PC-3 (cell line): ENCODE results near the gene ARMC5. TPM values are rescaled to one million over a fixed set of nuclear protein-coding genes. Genes with fewer than 3 reads are reported as not detected.

Source experiments
- ATAC-seq: fragments of 200-7000 bp; cut with Tn5 transposase; 2 replicates; pipeline ENCODE4 v1.9.1; 2020; ENCODE audit warnings: mild to moderate bottlenecking, moderate library complexity
- BruUV-seq: library from RNA; stranded (reverse); fragments of 400-500 nt; replicated peaks from 2 replicates; lab custom pipeline; 2021; lab: Mats Ljungman, UMichigan
- CTCF ChIA-PET: fragments of 300-600 bp; sonication (Branson Sonifier 250); formaldehyde crosslinking; loops from one replicate; lab custom pipeline; 2022; ENCODE audit warnings: antibody characterized with exemption; lab: Charles Lee
- POLR2A ChIA-PET: fragments of 300-600 bp; sonication (Branson Sonifier 250); formaldehyde crosslinking; loops from one replicate; lab custom pipeline; 2022; ENCODE audit warnings: antibody characterized with exemption; ENCODE audit not compliant: unreplicated experiment; lab: Charles Lee
- DNase-seq: peaks from one replicate; pipeline ENCODE4 v3.0.0-alpha.2; 2015
- H2AFZ ChIP-seq: fragments of 300-600 bp; sonication (generic); 2 replicates; pipeline ENCODE4 v1.6.0; 2016; ENCODE audit warnings: antibody characterized with exemption, low read length
- H3F3A ChIP-seq: fragments of 300-600 bp; sonication (generic); one replicate; pipeline ENCODE4 v1.6.0; 2017; ENCODE audit warnings: antibody characterized with exemption, low read length, control low read depth, mild to moderate bottlenecking; ENCODE audit not compliant: unreplicated experiment
- H3K27ac ChIP-seq: fragments of 300-600 bp; sonication (generic); 2 replicates; pipeline ENCODE4 v1.5.1; 2016; ENCODE audit warnings: mild to moderate bottlenecking, low read length
- H3K27me3 ChIP-seq: fragments of 300-600 bp; sonication (generic); 2 replicates; pipeline ENCODE4 v1.6.1; 2016; ENCODE audit warnings: low read length, mixed read lengths
- H3K36me3 ChIP-seq: fragments of 300-600 bp; sonication (generic); 2 replicates; pipeline ENCODE4 v1.6.1; 2016; ENCODE audit warnings: low read depth, mixed run types, low read length, mixed read lengths
- H3K4me1 ChIP-seq: fragments of 300-600 bp; sonication (generic); 2 replicates; pipeline ENCODE4 v1.5.1; 2016; ENCODE audit warnings: low read length; ENCODE audit not compliant: insufficient read depth
- H3K4me2 ChIP-seq: fragments of 300-600 bp; sonication (generic); 2 replicates; pipeline ENCODE4 v1.6.0; 2016; ENCODE audit warnings: low read length
- H3K4me3 ChIP-seq: fragments of 300-600 bp; sonication (generic); 2 replicates; pipeline ENCODE4 v1.5.1; 2016; ENCODE audit warnings: mild to moderate bottlenecking, low read length, mixed read lengths
- H3K79me2 ChIP-seq: fragments of 300-600 bp; sonication (generic); 2 replicates; pipeline ENCODE4 v1.6.1; 2017; ENCODE audit warnings: low read length, mixed read lengths
- H3K9ac ChIP-seq: fragments of 300-600 bp; sonication (generic); 2 replicates; pipeline ENCODE4 v1.6.0; 2016; ENCODE audit warnings: mild to moderate bottlenecking, low read length
- H3K9me2 ChIP-seq: fragments of 300-600 bp; sonication (generic); replicated peaks from 2 replicates; pipeline ENCODE4 v1.6.1; 2016; ENCODE audit warnings: mixed run types, low read length, mixed read lengths
- H3K9me3 ChIP-seq: fragments of 300-600 bp; sonication (generic); 2 replicates; pipeline ENCODE4 v1.6.1; 2016; ENCODE audit warnings: low read length, mixed read lengths
- H4K20me1 ChIP-seq: fragments of 300-600 bp; sonication (generic); 2 replicates; pipeline ENCODE4 v1.6.1; 2016; ENCODE audit warnings: low read length, mixed read lengths
- EZH2 ChIP-seq: fragments of 300-600 bp; sonication (generic); IDR thresholded peaks from one replicate; pipeline ENCODE4 v1.6.1; 2017; ENCODE audit warnings: antibody characterized with exemption, mild to moderate bottlenecking, low read length; ENCODE audit not compliant: unreplicated experiment
- EZH2phosphoT487 ChIP-seq: fragments of 300-600 bp; sonication (generic); IDR thresholded peaks from 2 replicates; pipeline ENCODE4 v1.6.1; 2018; ENCODE audit warnings: mild to moderate bottlenecking, antibody characterized with exemption, low read length, borderline replicate concordance
- intact Hi-C: fragments of 100-400 bp; cut with micrococcal nuclease; formaldehyde crosslinking; loops from 2 replicates; pipeline ENCODE4 v1.9.0; 2023
- total RNA-seq: library from RNA; depleted of rRNA; stranded (reverse); fragments of >200 nt; gene quantifications from 2 replicates; pipeline ENCODE4 v1.2.3, GENCODE V29; 2014
- TF ChIP-seq, protein P1 (sequence below): fragments of 300-600 bp; sonication (generic); conservative IDR thresholded peaks from 2 replicates; pipeline ENCODE4 v1.5.1; 2017; ENCODE audit warnings: antibody characterized with exemption, low read depth, mild to moderate bottlenecking, low read length

ARMC5 gene
- total RNA-seq, 1 experiment from 2014 or later: 5.8 TPM

DNA sequence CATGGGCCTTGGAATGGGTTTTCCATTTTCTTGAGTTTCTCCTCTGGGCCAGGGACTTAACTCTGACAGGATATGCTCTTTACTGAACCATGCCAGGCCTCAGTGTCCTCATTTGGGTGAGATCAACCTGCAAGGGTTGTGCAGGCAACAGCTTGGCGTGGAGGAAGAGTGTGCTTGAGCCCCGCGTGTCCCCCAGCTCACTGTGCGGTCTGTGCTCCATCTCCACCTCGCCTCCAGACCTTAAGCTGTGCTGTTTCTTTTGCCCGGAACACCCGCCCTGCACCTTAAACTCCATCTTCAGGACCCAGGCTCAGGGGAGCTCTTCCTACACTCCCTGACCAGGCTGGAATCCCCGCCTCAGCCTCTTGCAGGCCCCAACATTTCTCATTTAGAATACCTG lies 39.2 kb downstream of the ARMC5 start:
- ATAC-seq (no peak), DNase-seq (no peak)
- no peak overlapping the region for H3K9ac ChIP-seq
- H3K79me2 ChIP-seq: no peaks in the 10 kb centered on the region
- intact Hi-C loops: no loop called here
- no peak overlapping the region for H3K4me2 ChIP-seq
- no peaks in the 10 kb centered on the region for H3K9me3 ChIP-seq
- no peaks in the 10 kb centered on the region for H4K20me1 ChIP-seq
- H3K4me1 ChIP-seq: no peaks in the 10 kb centered on the region
- no peak overlapping the region for H3K27ac ChIP-seq
- H3K27me3 ChIP-seq: no peaks in the 10 kb centered on the region
- CTCF ChIA-PET: no interaction called here
- TF ChIP-seq EZH2 (no peak), EZH2phosphoT487 (no peak)
- TF ChIP-seq, protein P1, sequence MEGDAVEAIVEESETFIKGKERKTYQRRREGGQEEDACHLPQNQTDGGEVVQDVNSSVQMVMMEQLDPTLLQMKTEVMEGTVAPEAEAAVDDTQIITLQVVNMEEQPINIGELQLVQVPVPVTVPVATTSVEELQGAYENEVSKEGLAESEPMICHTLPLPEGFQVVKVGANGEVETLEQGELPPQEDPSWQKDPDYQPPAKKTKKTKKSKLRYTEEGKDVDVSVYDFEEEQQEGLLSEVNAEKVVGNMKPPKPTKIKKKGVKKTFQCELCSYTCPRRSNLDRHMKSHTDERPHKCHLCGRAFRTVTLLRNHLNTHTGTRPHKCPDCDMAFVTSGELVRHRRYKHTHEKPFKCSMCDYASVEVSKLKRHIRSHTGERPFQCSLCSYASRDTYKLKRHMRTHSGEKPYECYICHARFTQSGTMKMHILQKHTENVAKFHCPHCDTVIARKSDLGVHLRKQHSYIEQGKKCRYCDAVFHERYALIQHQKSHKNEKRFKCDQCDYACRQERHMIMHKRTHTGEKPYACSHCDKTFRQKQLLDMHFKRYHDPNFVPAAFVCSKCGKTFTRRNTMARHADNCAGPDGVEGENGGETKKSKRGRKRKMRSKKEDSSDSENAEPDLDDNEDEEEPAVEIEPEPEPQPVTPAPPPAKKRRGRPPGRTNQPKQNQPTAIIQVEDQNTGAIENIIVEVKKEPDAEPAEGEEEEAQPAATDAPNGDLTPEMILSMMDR: no peak
- BruUV-seq: no TSS peak
- no peak overlapping the region for H3K4me3 ChIP-seq
- no peaks in the 10 kb centered on the region for H3K36me3 ChIP-seq
- POLR2A ChIA-PET: no interaction called here
- no peaks in the 10 kb centered on the region for H3K9me2 ChIP-seq
- no peaks in the 10 kb centered on the region for H3F3A ChIP-seq
- H2AFZ ChIP-seq: no peak overlapping the region

DNA sequence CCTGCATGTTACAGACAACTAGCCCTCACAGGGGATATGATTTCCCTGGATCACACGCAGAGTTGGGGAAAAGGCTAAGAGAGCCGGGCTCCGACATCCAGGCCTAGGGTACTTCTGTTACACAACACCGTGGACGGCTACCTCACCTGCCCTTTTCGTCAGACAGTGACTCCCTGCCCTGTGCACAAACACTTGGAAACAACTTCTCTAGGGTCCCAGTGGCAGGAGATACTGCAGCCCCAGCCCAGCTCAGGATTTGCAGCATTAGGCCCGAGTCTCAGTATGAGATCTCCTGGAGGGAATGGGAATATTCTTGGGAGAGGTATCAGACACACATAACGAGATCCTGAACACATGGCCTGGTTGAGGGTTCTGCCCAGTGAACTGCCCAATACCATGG lies 40.6 kb downstream of the ARMC5 start:
- H2AFZ ChIP-seq: no peak overlapping the region
- no peaks in the 10 kb centered on the region for H3F3A ChIP-seq
- intact Hi-C loops: no loop called here
- no peak overlapping the region for H3K27ac ChIP-seq
- H3K4me2 ChIP-seq: no peak overlapping the region
- no peaks in the 10 kb centered on the region for H3K27me3 ChIP-seq
- H3K9ac ChIP-seq: no peak overlapping the region
- no peak for DNase-seq
- no peaks in the 10 kb centered on the region for H3K4me1 ChIP-seq
- H3K36me3 ChIP-seq: no peaks in the 10 kb centered on the region
- ChIA-PET CTCF (no interaction called here), POLR2A (no interaction called here)
- no peaks in the 10 kb centered on the region for H3K9me2 ChIP-seq
- BruUV-seq: no TSS peak
- no peaks in the 10 kb centered on the region for H3K9me3 ChIP-seq
- no peaks in the 10 kb centered on the region for H3K79me2 ChIP-seq
- TF ChIP-seq, protein P1: no peak
- TF ChIP-seq EZH2phosphoT487 (no peak), EZH2 (no peak)
- H4K20me1 ChIP-seq: no peaks in the 10 kb centered on the region
- ATAC-seq: no peak
- H3K4me3 ChIP-seq: no peak overlapping the region

DNA sequence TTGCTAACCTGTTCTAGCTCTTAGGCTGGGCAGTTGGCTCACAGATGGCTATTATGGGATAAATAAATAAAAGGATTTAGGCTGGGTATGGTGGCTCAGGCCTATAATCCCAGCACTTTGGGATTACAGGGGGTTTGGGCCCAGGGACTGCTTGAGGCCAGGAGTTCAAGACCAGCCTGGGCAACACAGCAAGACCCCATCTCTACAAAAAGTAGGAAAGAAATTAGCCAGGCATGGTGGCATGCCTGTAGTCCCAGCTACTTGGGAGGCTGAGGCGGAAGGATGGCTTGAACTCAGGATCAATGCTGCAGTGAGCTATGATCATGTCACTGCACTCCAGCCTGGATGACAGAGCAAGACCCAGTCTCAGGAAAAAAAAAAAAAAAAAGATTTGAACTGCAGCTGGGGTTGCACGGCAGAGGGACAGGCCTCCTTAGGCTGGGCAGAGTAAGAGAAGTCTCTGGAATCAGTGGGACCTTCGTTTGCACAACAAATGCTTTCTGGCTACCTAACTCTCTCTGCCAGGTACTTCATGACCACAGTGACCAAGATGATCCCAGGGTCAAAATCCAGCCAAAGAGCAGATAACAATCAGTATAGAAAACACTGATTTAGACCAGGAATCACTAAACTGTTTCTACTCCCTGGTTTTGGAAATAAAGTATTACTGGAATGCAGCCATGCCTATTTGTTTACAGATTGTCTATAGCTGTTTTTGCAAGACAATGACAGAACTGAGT lies 42.1 kb downstream of the ARMC5 start:
- Histone ChIP-seq H4K20me1 (no peaks in the 10 kb centered on the region), H3K79me2 (no peaks in the 10 kb centered on the region), H3F3A (no peaks in the 10 kb centered on the region), H3K27me3 (no peaks in the 10 kb centered on the region), H3K36me3 (no peaks in the 10 kb centered on the region), H3K4me2 (no peak overlapping the region), H3K9me3 (no peaks in the 10 kb centered on the region), H3K9me2 (no peaks in the 10 kb centered on the region), H3K9ac (no peak overlapping the region), H3K4me1 (no peaks in the 10 kb centered on the region), H3K4me3 (no peak overlapping the region), H3K27ac (no peak overlapping the region), H2AFZ (no peak overlapping the region)
- ATAC-seq (no peak), DNase-seq (no peak)
- intact Hi-C loops: no loop called here
- BruUV-seq: no TSS peak
- ChIA-PET POLR2A (interaction anchor here (0.7 kb wide), 1 partner anchor 454 kb away, joined by 3 read pairs; no protein-coding TSS in a partner anchor), CTCF (no interaction called here)
- TF ChIP-seq, protein P1: no peak
- TF ChIP-seq EZH2phosphoT487 (no peak), EZH2 (no peak)
